ENCODE results near the gene FAM169A.
A peak's percentile ranks its signal among the peaks of the same experiment; 100 is the strongest.

DNA sequence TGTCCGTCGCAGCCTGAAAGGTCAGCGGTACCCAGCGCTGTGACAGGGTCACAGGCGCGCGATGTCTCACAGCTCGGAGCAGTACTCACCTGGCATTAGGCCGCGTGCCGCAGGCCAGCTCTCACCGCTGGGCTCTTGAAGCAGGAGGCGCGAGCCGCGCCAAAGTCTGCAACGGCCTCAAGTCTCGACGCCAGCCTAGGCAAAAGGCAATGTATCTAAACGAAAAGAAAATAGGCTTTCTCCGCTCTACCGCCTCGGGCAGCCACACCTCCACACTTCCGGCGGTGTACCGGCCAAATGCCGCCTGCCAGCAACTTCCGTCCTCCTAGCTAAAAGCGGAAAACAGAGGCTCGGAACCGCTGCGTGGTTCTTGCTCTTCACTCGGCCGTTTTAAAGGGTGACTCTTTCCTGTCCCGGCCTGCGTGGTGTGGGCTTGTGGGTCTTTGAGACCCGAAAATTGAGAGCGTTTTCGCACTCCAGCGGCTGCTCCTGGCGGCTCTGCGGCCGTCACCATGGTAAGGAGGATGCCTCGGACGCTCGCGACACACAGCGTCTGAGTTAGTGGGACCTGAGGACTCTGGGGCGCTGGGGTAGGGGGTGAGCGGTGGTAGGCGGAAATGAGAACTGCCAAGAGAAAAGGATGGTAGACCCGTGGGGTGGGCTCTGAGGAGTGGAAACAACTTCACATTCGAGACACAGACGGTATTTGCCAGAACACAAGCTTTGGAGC is 99.2 kb downstream of the FAM169A start, which contains the start of the genes GFM2 and NSA2:
- TF ChIP-seq ARNTL (CRISPR knock-in tag; IDR thresholded peaks at IDR 0.05; ENCODE audit: borderline replicate concordance, low read depth) (no peak), ZFP30 (CRISPR knock-in tag; IDR thresholded peaks at IDR 0.05) (no peak), PPARA (CRISPR knock-in tag; IDR thresholded peaks at IDR 0.05; ENCODE audit: borderline replicate concordance) (no peak), TSHZ2 (CRISPR knock-in tag; IDR thresholded peaks at IDR 0.05) (0 out of 2 replicates have a peak, but pooled peaks have one; percentile 9), TCF4 (CRISPR knock-in tag; IDR thresholded peaks at IDR 0.05; ENCODE audit: borderline replicate concordance) (no peak), ZC3H10 (CRISPR knock-in tag; IDR thresholded peaks at IDR 0.05) (no peak), CSDC2 (CRISPR knock-in tag; IDR thresholded peaks at IDR 0.05) (no peak), ESRRG (CRISPR knock-in tag; IDR thresholded peaks at IDR 0.05) (no peak)
- TF ChIP-seq, protein P1, sequence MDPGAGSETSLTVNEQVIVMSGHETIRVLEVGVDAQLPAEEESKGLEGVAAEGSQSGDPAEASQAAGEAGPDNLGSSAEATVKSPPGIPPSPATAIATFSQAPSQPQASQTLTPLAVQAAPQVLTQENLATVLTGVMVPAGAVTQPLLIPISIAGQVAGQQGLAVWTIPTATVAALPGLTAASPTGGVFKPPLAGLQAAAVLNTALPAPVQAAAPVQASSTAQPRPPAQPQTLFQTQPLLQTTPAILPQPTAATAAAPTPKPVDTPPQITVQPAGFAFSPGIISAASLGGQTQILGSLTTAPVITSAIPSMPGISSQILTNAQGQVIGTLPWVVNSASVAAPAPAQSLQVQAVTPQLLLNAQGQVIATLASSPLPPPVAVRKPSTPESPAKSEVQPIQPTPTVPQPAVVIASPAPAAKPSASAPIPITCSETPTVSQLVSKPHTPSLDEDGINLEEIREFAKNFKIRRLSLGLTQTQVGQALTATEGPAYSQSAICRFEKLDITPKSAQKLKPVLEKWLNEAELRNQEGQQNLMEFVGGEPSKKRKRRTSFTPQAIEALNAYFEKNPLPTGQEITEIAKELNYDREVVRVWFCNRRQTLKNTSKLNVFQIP (CRISPR knock-in tag; IDR thresholded peaks at IDR 0.05; ENCODE audit: borderline replicate concordance, low read depth): no peak

Measured in SK-N-SH treated with all-trans-retinoic acid at 6 μM for 48 hours (cell line).